ENCODE results near the gene GALNT13. TPM values are rescaled to one million over a fixed set of nuclear protein-coding genes. Genes with fewer than 3 reads are reported as not detected.

The GALNT13 gene
- total RNA-seq, 1 donor from 2014 or later = 0.13 TPM

DNA sequence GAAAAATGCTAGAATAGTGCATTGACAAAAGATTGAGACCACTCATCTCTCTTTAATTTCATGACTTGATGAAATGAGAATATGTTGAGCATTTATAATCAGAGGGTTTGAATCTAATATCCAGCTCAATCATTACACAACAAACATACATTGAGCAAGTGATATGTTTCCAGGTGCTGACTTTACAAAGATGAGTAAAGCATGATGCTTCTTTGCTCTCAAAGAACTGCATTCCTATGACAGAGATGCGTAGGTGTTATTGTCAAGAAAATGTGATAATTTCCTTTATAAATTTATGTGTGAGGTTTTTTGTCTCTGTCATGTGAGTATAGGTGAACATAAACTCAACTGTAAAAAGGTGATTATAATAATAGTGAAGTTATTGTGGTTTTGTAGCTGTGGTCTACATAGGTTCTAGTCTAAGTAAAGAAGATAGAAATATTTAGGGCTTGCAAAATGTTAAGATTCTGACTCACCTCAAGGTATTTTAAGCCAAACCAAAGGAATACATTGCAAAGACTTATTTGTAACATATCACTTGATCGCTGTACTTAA lies 389.8 kb downstream of the GALNT13 start:
- H3K27ac Mint-ChIP-seq (ENCODE audit: unreplicated experiment) = no peak overlapping the region
- no peaks in the 10 kb centered on the region for H3K27me3 Mint-ChIP-seq (ENCODE audit: unreplicated experiment)
- H3K4me1 Mint-ChIP-seq (ENCODE audit: unreplicated experiment) = no peaks in the 10 kb centered on the region
- TF ChIP-seq, protein P1, sequence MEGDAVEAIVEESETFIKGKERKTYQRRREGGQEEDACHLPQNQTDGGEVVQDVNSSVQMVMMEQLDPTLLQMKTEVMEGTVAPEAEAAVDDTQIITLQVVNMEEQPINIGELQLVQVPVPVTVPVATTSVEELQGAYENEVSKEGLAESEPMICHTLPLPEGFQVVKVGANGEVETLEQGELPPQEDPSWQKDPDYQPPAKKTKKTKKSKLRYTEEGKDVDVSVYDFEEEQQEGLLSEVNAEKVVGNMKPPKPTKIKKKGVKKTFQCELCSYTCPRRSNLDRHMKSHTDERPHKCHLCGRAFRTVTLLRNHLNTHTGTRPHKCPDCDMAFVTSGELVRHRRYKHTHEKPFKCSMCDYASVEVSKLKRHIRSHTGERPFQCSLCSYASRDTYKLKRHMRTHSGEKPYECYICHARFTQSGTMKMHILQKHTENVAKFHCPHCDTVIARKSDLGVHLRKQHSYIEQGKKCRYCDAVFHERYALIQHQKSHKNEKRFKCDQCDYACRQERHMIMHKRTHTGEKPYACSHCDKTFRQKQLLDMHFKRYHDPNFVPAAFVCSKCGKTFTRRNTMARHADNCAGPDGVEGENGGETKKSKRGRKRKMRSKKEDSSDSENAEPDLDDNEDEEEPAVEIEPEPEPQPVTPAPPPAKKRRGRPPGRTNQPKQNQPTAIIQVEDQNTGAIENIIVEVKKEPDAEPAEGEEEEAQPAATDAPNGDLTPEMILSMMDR (IDR thresholded peaks at IDR 0.05) = no peak
- no peaks in the 10 kb centered on the region for H3K9me3 Mint-ChIP-seq (ENCODE audit: unreplicated experiment)
- DNase-seq (ENCODE audit: extremely low spot score, unreplicated experiment) = no peak
- H3K4me3 Mint-ChIP-seq (ENCODE audit: unreplicated experiment) = no peak overlapping the region
- no peaks in the 10 kb centered on the region for H3K36me3 Mint-ChIP-seq (ENCODE audit: unreplicated experiment)

DNA sequence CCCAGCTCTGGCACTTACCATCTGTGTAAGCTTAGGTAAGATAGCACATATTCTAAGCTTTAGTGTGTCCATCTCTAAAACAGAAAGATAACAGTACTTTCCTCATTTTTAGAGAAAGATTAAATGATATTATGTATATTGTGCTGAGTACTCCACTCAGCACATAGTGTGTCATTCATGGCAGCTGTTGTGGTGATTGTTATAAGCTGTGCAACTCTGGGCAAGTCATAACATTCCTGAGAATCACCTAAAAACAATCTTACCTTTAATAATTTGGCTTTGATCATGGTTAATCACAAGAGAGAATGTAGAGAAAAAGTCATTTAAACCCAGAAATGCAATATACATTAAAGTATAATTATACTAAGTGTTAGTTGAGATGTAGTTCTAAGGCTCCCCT lies 391.5 kb downstream of the GALNT13 start:
- H3K4me1 Mint-ChIP-seq (ENCODE audit: unreplicated experiment) = no peaks in the 10 kb centered on the region
- H3K27ac Mint-ChIP-seq (ENCODE audit: unreplicated experiment) = no peak overlapping the region
- no peaks in the 10 kb centered on the region for H3K36me3 Mint-ChIP-seq (ENCODE audit: unreplicated experiment)
- no peak overlapping the region for H3K4me3 Mint-ChIP-seq (ENCODE audit: unreplicated experiment)
- TF ChIP-seq, protein P1 (IDR thresholded peaks at IDR 0.05) = no peak
- DNase-seq (ENCODE audit: extremely low spot score, unreplicated experiment) = no peak
- no peaks in the 10 kb centered on the region for H3K27me3 Mint-ChIP-seq (ENCODE audit: unreplicated experiment)
- H3K9me3 Mint-ChIP-seq (ENCODE audit: unreplicated experiment) = no peaks in the 10 kb centered on the region

- Mint-ChIP-seq H3K4me1 (ENCODE audit: unreplicated experiment) (no peaks in the 10 kb centered on the region), H3K27ac (ENCODE audit: unreplicated experiment) (no peak overlapping the region), H3K36me3 (ENCODE audit: unreplicated experiment) (no peaks in the 10 kb centered on the region), H3K27me3 (ENCODE audit: unreplicated experiment) (no peaks in the 10 kb centered on the region), H3K9me3 (ENCODE audit: unreplicated experiment) (no peaks in the 10 kb centered on the region), H3K4me3 (ENCODE audit: unreplicated experiment) (no peak overlapping the region)
- TF ChIP-seq, protein P1 (IDR thresholded peaks at IDR 0.05) = no peak
- DNase-seq (ENCODE audit: extremely low spot score, unreplicated experiment) = no peak
Observed at GRCh38 chr2:154264024-154264423, 392.3 kb downstream of the GALNT13 start.

- Mint-ChIP-seq H3K4me1 (ENCODE audit: unreplicated experiment) (no peaks in the 10 kb centered on the region), H3K36me3 (ENCODE audit: unreplicated experiment) (no peaks in the 10 kb centered on the region), H3K27ac (ENCODE audit: unreplicated experiment) (no peak overlapping the region), H3K4me3 (ENCODE audit: unreplicated experiment) (no peak overlapping the region), H3K27me3 (ENCODE audit: unreplicated experiment) (no peaks in the 10 kb centered on the region), H3K9me3 (ENCODE audit: unreplicated experiment) (no peaks in the 10 kb centered on the region)
- no peak for DNase-seq (ENCODE audit: extremely low spot score, unreplicated experiment)
- TF ChIP-seq, protein P1 (IDR thresholded peaks at IDR 0.05) = no peak
Observed at GRCh38 chr2:154267983-154268382, 396.3 kb downstream of the GALNT13 start.

DNA sequence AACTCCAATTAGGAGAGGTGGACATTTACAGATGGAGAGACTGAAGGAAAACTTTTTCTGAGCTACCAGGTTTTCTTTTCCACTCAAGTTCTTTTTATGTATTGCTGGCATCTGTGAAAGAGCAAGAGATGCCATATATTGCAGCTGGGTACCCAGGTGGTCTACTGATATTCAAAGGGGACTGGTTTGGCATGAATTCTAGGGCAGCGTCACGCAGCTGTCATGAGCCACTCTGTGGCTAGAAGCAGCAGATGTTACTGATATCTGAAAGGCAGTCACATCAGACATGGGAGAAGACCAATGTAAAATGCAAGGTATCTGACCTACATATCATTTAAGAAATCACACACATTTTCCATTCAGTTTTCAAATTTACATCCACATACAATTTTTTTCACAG lies 408.8 kb downstream of the GALNT13 start:
- TF ChIP-seq, protein P1 (IDR thresholded peaks at IDR 0.05) = no peak
- Mint-ChIP-seq H3K27me3 (ENCODE audit: unreplicated experiment) (no peaks in the 10 kb centered on the region), H3K27ac (ENCODE audit: unreplicated experiment) (no peak overlapping the region), H3K36me3 (ENCODE audit: unreplicated experiment) (no peaks in the 10 kb centered on the region), H3K4me1 (ENCODE audit: unreplicated experiment) (no peaks in the 10 kb centered on the region), H3K4me3 (ENCODE audit: unreplicated experiment) (no peak overlapping the region), H3K9me3 (ENCODE audit: unreplicated experiment) (peaks cover 3% of the 10 kb centered on the region)
- no peak for DNase-seq (ENCODE audit: extremely low spot score, unreplicated experiment)
